ENCODE data around the gene RICTOR.

DNA sequence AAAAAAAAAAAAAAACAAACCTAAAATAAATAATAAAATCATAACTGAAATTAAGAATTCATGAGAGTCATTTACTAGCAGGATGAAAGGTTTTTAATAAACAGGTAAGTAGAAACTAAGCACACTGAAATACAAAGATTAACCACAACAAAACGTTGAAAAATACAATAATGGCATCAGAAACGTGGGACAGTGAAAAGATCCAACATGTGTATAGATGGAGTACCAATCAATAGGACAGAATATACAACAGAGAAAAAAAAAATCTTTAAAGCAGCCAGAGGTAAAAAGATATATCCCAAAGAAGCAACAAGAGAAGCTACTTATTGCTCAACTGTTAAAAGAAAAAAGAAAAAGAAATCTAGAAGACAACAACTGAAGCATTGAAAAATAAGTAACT lies 75.2 kb downstream of the RICTOR start:
- TF ChIP-seq, protein P1, sequence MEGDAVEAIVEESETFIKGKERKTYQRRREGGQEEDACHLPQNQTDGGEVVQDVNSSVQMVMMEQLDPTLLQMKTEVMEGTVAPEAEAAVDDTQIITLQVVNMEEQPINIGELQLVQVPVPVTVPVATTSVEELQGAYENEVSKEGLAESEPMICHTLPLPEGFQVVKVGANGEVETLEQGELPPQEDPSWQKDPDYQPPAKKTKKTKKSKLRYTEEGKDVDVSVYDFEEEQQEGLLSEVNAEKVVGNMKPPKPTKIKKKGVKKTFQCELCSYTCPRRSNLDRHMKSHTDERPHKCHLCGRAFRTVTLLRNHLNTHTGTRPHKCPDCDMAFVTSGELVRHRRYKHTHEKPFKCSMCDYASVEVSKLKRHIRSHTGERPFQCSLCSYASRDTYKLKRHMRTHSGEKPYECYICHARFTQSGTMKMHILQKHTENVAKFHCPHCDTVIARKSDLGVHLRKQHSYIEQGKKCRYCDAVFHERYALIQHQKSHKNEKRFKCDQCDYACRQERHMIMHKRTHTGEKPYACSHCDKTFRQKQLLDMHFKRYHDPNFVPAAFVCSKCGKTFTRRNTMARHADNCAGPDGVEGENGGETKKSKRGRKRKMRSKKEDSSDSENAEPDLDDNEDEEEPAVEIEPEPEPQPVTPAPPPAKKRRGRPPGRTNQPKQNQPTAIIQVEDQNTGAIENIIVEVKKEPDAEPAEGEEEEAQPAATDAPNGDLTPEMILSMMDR (conservative IDR thresholded peaks at IDR 0.05; ENCODE audit: low read depth, low read length): no peak
- TF ChIP-seq EZH2phosphoT487 (IDR thresholded peaks at IDR 0.05; ENCODE audit: borderline replicate concordance, low read length): no peak

Data from PC-3 (cell line).